PFSK-1 (cell line): ENCODE data around the gene MRPL9.

Experiments used
- POLR2AphosphoS5 ChIP-seq: IDR thresholded peaks from 2 replicates; pipeline ENCODE4 v1.6.1; 2012; ENCODE audit warnings: low read depth, mild to moderate bottlenecking, control low read depth, low read length, moderate library complexity
- REST ChIP-seq, 2 experiments: IDR thresholded peaks; 2 replicates each; pipeline versions ENCODE4 v1.6.1 to v1.8.0; 2011 to 2012; ENCODE audit warnings: low read depth in 2 of 2, low read length in 2 of 2, control low read depth in 1 of 2, inconsistent platforms in 1 of 2, mild to moderate bottlenecking in 1 of 2, moderate library complexity in 1 of 2; ENCODE audit not compliant: insufficient read depth in 1 of 2
- SIN3A ChIP-seq: IDR thresholded peaks from 2 replicates; pipeline ENCODE4 v1.6.1; 2012; ENCODE audit warnings: mild to moderate bottlenecking, low read length, moderate library complexity, borderline replicate concordance; ENCODE audit not compliant: insufficient read depth
- TAF1 ChIP-seq: IDR thresholded peaks from 2 replicates; pipeline ENCODE4 v1.6.1; 2012; ENCODE audit warnings: low read length, control low read depth, borderline replicate concordance; ENCODE audit not compliant: insufficient read depth

DNA sequence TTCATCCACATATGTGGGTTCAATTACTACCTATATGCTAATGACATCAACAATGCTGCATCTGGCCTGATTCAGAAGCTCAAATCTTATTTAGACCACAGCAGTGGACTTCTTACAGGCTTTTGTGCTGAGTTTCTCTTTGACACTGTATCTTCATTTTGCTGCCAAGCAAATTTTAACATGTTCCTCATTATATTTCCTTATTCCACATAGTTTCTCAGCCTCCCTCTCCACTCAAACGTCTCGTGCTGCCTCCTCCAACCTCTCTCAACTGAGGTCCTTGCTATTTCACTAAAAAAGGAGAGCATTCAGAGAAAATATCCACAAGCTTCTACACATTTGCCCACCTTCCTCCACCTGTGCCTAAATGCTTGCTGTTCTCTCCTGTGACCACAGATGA lies 20.5 kb upstream of the MRPL9 start:
- TF ChIP-seq POLR2AphosphoS5 (no peak), TAF1 (no peak), REST (IDR thresholded peaks at IDR 0.05; ENCODE audit: insufficient read depth in 1 of 2, low read depth in 2 of 2, low read length in 2 of 2) (no peak), SIN3A (no peak)
